Kidney (tissue), 22 donors: ENCODE measurements around the gene PITPNM2. TPM values are rescaled to one million over a fixed set of nuclear protein-coding genes. Genes with fewer than 3 reads are reported as not detected.
A peak's percentile ranks its signal among the peaks of the same experiment; 100 is the strongest.

Source experiments
- DNase-seq, 5 donors: peaks; one replicate each; pipeline ENCODE4 v3.0.0-alpha.2; 2013 to 2020
- FAIRE-seq: peaks from 2 replicates; lab custom pipeline; 2012; peaks lifted over from hg19 to GRCh38; lab: Jason Lieb, UNC
- H3K27ac ChIP-seq, 2 donors: one replicate each; pipeline ENCODE4 v1.7.0; 2013; ENCODE audit warnings: low read depth in 2 of 2, low read length in 2 of 2, inconsistent platforms in 1 of 2
- H3K27me3 ChIP-seq: one replicate; pipeline ENCODE4 v1.7.1; 2013; ENCODE audit warnings: low read length, inconsistent platforms; ENCODE audit not compliant: control insufficient read depth, insufficient read depth
- H3K36me3 ChIP-seq, 3 donors: one replicate each; pipeline versions ENCODE4 v1.7.0 to v1.7.1; 2013; ENCODE audit warnings: low read length in 3 of 3, control low read depth in 1 of 3, inconsistent platforms in 1 of 3; ENCODE audit not compliant: insufficient read depth in 3 of 3, control insufficient read depth in 2 of 3
- H3K4me1 ChIP-seq, 3 donors: one replicate each; pipeline versions ENCODE4 v1.7.0 to v1.7.1; 2013; ENCODE audit warnings: low read length in 3 of 3, inconsistent platforms in 1 of 3, low read depth in 1 of 3; ENCODE audit not compliant: control insufficient read depth in 2 of 3, insufficient read depth in 2 of 3
- H3K4me3 ChIP-seq, 3 donors: one replicate each; pipeline versions ENCODE4 v1.7.0 to v1.8.1; 2013; ENCODE audit warnings: low read length in 3 of 3, control low read depth in 1 of 3, inconsistent platforms in 1 of 3
- H3K9ac ChIP-seq, 3 donors: one replicate each; pipeline versions ENCODE4 v1.7.0 to v1.7.1; 2013; ENCODE audit warnings: low read length in 3 of 3, control low read depth in 1 of 3, inconsistent platforms in 1 of 3
- H3K9me3 ChIP-seq, 3 donors: one replicate each; pipeline versions ENCODE4 v1.7.0 to v1.7.1; 2013; ENCODE audit warnings: low read length in 3 of 3, control low read depth in 1 of 3, inconsistent platforms in 1 of 3; ENCODE audit not compliant: control insufficient read depth in 2 of 3, insufficient read depth in 1 of 3
- intact Hi-C: fragments of 100-400 bp; cut with DNase I; formaldehyde crosslinking; loops from one replicate; pipeline ENCODE4 v1.11.1; 2022
- long read RNA-seq, 10 donors: library from polyadenylated mRNA in 1 of 10; unstranded in 1 of 10; transcript quantifications; one replicate each; pipeline ENCODE4 v2.0.0 and lab custom pipeline, GENCODE V29; 2021 to 2026
- polyA plus RNA-seq: library from polyadenylated mRNA; stranded (reverse); fragments of 350-450 nt; fragmentation: Illumina TruSeq; extraction: RNeasy Lipid Tissue Mini Kit (QIAGEN cat#74804); gene quantifications from one replicate; pipeline ENCODE4 v1.2.3, GENCODE V29; 2014; ENCODE audit warnings: low read depth, low replicate concordance; ENCODE audit not compliant: insufficient read depth
- total RNA-seq: library from RNA; stranded (reverse); fragmentation: NEBNext Ultra II Directional; extraction: Animal tissue kit (Norgen Biotek cat#: 25700); gene quantifications from one replicate; pipeline ENCODE4 v1.2.1, GENCODE V29; 2021
- TF ChIP-seq, protein P1 (sequence below): IDR thresholded peaks from 3 replicates; pipeline ENCODE4 v1.5.1; 2012; ENCODE audit warnings: mild to moderate bottlenecking, moderate library complexity, borderline replicate concordance; ENCODE audit not compliant: insufficient read depth; ENCODE audit errors: extremely low read depth
- donor health status: control.
- donor health status: control.
- donor health status: control.
- donor health status: control.
- donor health status: control.
- donor health status: DM: yes; HTN: yes; CAD: no.
- donor health status: Normal renal cell carcinoma (clear cell type).

PITPNM2 gene
- 41.7 TPM for total RNA-seq
- polyA plus RNA-seq = 5.7 TPM
- long read RNA-seq, donor 1 = 0 reads
- long read RNA-seq, donor 2 = 0 reads
- long read RNA-seq, donor 3 = 0 reads
- long read RNA-seq, donor 4 = 0 reads
- long read RNA-seq, donor 5 = 0 reads
- long read RNA-seq, donor 6 = 0 reads
- long read RNA-seq, donor 7, partial matches to known transcripts = 5 of 21 reads
- long read RNA-seq, donor 7, other reads (novel, unspliced or antisense) = 16 of 21 reads
- long read RNA-seq, donor 8, partial matches to known transcripts = 0 of 1 reads
- long read RNA-seq, donor 8, other reads (novel, unspliced or antisense) = 0 of 1 reads
- long read RNA-seq, donor 9 = 0 reads
- long read RNA-seq, donor 10 = 0 reads

- Histone ChIP-seq H3K4me1 (peaks cover 0 to 14% (median 5%) of the 10 kb centered on the region in 3 donors), H3K27ac (peak within 1 kb of the TSS; percentile 83 to 90), H3K36me3 (no peaks in the 10 kb centered on the region), H3K4me3 (peak within 1 kb of the TSS in 2 of 3 donors; percentile 51 to 70), H3K27me3 (no peaks in the 10 kb centered on the region), H3K9ac (peak within 1 kb of the TSS in 2 of 3 donors; percentile 51 to 84), H3K9me3 (no peaks in the 10 kb centered on the region)
- FAIRE-seq (no peak), DNase-seq (peak; percentile 66 to 90 (median 73))
- TF ChIP-seq, protein P1, sequence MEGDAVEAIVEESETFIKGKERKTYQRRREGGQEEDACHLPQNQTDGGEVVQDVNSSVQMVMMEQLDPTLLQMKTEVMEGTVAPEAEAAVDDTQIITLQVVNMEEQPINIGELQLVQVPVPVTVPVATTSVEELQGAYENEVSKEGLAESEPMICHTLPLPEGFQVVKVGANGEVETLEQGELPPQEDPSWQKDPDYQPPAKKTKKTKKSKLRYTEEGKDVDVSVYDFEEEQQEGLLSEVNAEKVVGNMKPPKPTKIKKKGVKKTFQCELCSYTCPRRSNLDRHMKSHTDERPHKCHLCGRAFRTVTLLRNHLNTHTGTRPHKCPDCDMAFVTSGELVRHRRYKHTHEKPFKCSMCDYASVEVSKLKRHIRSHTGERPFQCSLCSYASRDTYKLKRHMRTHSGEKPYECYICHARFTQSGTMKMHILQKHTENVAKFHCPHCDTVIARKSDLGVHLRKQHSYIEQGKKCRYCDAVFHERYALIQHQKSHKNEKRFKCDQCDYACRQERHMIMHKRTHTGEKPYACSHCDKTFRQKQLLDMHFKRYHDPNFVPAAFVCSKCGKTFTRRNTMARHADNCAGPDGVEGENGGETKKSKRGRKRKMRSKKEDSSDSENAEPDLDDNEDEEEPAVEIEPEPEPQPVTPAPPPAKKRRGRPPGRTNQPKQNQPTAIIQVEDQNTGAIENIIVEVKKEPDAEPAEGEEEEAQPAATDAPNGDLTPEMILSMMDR = peak; percentile 34
- intact Hi-C loops = loop anchor here (10.0 kb wide), 1 partner anchor 106 kb away; no protein-coding TSS in a partner anchor
Observed at GRCh38 chr12:123150744-123151456, at the start of gene PITPNM2. Gene PITPNM2, minus strand, starts transcription at chr12:123151090. Its CDS starts 116,500 bp downstream, at chr12:123034590.

- Histone ChIP-seq H3K27ac (no peak overlapping the region), H3K9me3 (no peaks in the 10 kb centered on the region), H3K27me3 (no peaks in the 10 kb centered on the region), H3K4me1 (no peaks in the 10 kb centered on the region), H3K36me3 (peaks cover 4 to 18% (median 6%) of the 10 kb centered on the region in 3 donors), H3K9ac (no peak overlapping the region), H3K4me3 (no peak overlapping the region)
- FAIRE-seq (no peak), DNase-seq (no peak)
- TF ChIP-seq, protein P1 = no peak
- intact Hi-C loops = no loop called here
Observed at GRCh38 chr12:123200414-123200813, 49.5 kb upstream of the PITPNM2 start.

GRCh38 chr12:123199936-123200335, 49.0 kb upstream of the PITPNM2 start:
- Histone ChIP-seq H3K27me3 (no peaks in the 10 kb centered on the region), H3K4me1 (no peaks in the 10 kb centered on the region), H3K4me3 (no peak overlapping the region), H3K27ac (no peak overlapping the region), H3K36me3 (peaks cover 4 to 18% (median 6%) of the 10 kb centered on the region in 3 donors), H3K9ac (no peak overlapping the region), H3K9me3 (no peaks in the 10 kb centered on the region)
- TF ChIP-seq, protein P1 = no peak
- DNase-seq = no peak
- no peak for FAIRE-seq
- intact Hi-C loops = no loop called here
